Nasal cavity respiratory epithelium epithelial cell of viscerocranial mucosa (primary cell): ENCODE measurements around the gene ANAPC2. TPM values are rescaled to one million over a fixed set of nuclear protein-coding genes. Genes with fewer than 3 reads are reported as not detected.

ENCODE experiments used
- total RNA-seq: library from RNA; depleted of rRNA; stranded (reverse); fragments of >200 nt; gene quantifications from 2 replicates; pipeline ENCODE4 v1.2.3, GENCODE V29; 2014

Gene ANAPC2, protein sequence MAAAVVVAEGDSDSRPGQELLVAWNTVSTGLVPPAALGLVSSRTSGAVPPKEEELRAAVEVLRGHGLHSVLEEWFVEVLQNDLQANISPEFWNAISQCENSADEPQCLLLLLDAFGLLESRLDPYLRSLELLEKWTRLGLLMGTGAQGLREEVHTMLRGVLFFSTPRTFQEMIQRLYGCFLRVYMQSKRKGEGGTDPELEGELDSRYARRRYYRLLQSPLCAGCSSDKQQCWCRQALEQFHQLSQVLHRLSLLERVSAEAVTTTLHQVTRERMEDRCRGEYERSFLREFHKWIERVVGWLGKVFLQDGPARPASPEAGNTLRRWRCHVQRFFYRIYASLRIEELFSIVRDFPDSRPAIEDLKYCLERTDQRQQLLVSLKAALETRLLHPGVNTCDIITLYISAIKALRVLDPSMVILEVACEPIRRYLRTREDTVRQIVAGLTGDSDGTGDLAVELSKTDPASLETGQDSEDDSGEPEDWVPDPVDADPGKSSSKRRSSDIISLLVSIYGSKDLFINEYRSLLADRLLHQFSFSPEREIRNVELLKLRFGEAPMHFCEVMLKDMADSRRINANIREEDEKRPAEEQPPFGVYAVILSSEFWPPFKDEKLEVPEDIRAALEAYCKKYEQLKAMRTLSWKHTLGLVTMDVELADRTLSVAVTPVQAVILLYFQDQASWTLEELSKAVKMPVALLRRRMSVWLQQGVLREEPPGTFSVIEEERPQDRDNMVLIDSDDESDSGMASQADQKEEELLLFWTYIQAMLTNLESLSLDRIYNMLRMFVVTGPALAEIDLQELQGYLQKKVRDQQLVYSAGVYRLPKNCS
- total RNA-seq: 17.4 and 24.1 TPM in 2 replicates

DNA sequence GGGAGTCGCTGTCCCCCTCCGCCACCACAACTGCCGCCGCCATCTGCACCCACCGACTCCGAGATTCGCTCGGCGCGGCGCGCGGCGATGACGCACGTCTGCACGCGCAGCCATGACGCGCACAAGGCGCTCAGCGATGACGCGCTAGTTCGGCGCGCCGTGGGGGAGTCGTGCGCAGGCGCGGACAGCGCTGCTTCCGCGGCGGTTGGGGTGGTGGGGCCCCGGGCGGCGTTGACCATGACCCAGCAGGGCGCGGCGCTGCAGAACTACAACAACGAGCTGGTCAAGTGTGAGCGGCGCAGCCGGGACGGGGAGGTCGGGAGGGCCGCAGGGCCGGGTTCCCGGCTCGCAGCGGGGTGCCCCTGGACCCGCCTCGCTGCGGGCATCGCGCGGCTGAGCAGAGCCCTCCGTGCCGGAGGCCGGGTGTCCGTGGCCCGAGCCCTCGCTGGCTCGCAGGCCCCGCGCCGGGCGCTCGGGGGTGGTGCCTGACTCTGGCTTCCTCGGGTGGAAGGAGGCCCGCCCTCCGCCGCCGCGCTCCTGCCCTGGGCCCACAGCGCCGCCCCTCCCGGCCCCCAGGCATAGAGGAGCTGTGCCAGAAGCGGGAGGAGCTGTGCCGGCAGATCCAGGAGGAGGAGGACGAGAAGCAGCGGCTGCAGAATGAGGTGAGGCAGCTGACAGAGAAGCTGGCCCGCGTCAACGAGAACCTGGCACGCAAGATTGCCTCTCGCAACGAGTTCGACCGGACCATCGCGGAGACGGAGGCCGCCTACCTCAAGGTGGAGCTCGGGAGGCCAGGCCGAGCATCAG lies at the start of gene ANAPC2, which contains the start of gene SSNA1:
ANAPC2 (minus strand) TSS at position 71 of the 807 bp plus-strand sequence; CDS start at position 43, 28 bp downstream.
SSNA1 (plus strand) TSS at position 187 of the 807 bp plus-strand sequence; CDS start at position 238, 51 bp downstream.

DNA sequence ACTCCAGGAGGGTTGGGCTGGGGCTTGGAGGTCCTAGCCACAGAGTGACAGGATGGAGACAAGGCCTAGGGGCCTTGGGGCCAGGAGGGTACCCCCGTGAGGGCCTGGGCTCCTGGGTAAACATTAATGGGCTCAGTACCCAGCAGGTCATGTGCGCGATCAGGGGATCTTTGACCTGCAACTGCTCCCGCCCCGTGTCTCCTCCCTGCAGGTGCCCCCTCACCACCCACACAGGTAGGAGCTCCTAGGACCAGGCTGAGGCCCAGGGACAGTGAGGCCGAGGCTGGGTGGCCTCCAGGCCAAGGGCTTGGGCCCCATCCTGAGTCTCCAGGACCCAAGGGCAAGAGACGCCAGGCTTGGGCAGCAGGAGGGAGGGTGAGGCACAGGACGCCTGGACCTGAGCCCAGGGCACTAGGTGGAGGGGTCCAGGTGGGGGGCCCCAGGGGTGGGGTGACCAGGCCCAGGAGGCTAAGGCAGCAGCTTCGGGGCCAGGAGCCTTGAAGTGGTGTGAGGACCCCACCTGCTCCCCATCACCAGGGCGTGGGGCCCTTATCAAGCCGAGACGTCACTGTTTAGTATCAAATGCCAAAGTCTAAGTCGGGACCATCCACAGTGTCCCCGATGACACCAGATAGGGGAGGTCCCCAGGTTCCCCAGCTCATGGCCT lies 42.5 kb upstream of the ANAPC2 start, which contains the start of gene SLC34A3:
SLC34A3 (plus strand) TSS at position 197 of the 667 bp plus-strand sequence. CDS start 802 bp downstream, outside the sequence.

DNA sequence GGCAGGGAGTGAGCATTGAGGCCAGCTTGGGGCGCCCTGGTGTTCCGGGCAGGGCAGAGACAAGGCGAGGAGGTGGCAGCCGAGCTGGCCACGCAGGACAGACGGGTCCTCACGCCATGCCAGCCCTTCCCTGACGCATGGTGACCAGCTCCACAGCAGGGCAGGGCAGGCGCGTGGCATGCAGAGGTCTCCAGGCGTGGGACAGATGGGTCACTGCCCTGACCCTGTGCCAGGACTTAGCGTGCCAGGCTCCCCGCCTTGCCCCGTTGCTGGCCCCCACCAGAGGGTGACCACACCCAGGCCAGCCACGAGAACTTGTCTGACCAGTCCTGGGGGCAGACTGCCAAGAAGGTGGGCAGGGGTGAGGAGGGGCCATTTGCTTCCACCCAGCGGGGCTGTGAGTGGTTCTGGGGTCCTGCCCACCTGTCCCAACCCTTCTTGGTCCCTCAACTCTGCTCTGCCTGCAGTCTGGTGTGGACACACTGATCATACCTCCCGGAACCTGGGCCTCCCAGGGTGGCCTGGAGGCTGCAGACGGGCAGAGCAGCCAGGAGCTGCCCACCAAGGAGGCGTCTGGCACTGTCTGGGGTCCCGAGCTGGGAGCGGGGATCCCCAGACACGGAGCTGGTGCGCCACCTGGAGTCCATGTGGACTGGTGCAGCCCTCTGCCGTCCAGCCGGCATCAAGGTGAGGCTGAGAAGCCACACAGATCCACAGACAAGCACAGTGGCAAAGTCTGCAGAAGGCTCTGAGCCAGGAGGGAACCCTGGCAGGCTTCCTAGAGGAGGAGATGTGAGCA lies 38.9 kb upstream of the ANAPC2 start, which contains the start of gene RNF224:
RNF224 (plus strand) TSS at position 449 of the 799 bp plus-strand sequence. CDS start 834 bp downstream, outside the sequence.

DNA sequence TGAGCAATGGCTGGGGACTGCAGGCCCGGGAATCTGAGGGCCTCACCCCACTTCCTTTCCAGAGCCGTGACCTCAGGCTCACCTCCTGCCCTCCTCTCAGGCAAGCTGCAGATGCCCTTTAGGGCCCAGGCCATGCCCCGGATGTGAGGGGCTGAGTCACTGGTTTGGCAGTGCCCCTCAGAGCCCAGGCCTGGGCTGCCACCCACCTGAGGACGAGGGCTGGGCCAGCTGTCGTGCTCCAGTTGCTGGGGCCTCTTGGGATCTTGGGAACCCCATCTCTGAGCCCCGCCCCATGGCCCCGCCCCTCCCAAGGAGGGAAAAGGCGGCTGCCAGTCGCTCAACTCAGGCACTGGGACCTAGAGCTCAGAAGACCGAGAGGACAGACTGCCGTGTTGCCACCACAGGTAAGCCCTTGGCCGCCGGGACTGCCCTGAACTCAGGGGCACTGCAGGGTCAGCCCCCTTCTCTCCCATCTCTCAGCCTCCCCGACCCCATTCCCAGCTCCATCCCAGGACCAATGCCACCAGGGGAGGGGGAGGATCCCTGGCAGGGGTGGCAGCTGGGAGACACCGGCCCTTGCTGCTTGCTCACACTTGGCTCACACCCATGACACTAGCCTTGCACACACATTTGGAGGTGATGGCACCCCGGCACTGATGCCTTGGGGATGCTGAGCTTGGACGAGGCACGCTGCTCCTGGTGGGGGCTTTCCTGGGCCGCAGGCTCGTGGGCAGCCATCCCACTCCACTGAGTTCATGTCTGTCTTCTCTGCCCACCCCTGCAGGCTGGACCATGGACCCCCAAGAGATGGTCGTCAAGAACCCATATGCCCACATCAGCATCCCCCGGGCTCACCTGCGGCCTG lies 36.7 kb upstream of the ANAPC2 start, which contains the start of gene CYSRT1:
CYSRT1 (plus strand) TSS at position 345 of the 865 bp plus-strand sequence; CDS start at position 793, 448 bp downstream.

DNA sequence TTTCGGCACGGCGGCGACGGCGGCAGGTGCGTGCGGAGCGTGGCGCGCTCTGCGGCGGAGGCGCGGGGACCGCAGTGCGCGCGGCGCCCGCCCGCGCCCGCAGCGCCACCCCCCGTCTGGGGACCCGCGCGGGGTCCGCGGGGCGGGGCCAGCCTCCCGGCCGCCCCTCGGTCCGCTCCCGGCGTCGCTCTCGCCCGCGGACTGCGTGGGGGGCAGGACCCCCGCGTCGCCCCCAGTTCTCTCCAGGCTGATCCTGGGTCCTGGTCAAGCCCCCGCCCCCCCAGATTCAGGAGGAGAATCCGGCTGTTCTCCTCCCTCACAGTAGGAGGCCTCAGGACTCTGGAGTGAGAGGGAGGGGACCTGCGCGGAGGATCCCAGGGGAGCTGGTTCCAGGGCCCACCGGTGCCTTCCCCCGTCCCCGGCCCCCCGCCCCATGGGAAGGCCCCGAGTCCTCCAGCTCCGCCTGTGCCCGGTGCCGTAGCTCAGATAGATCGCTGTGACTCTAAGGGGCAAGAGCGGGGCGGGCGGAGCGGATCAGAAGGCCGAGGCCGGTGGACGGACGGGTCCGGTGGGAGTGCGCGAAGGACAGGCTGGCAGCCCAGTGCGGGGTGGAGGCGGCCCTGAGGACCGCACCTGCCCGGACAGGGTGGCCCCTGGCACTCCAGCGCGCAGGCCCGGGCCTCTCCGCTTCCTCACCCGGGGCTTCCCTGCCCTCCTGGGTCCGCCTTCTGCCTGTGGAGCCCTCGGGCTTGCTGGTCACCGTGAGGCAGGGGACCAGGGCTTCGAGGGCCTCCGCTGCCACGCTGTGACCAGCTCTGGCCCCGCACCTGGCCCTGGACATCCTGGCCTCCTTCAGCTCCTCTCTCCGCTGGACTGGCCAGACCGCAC lies 34.1 kb upstream of the ANAPC2 start, which contains the start of gene RNF208:
RNF208 (minus strand) TSS at position 51 of the 888 bp plus-strand sequence. CDS start 1,028 bp downstream, outside the sequence.

DNA sequence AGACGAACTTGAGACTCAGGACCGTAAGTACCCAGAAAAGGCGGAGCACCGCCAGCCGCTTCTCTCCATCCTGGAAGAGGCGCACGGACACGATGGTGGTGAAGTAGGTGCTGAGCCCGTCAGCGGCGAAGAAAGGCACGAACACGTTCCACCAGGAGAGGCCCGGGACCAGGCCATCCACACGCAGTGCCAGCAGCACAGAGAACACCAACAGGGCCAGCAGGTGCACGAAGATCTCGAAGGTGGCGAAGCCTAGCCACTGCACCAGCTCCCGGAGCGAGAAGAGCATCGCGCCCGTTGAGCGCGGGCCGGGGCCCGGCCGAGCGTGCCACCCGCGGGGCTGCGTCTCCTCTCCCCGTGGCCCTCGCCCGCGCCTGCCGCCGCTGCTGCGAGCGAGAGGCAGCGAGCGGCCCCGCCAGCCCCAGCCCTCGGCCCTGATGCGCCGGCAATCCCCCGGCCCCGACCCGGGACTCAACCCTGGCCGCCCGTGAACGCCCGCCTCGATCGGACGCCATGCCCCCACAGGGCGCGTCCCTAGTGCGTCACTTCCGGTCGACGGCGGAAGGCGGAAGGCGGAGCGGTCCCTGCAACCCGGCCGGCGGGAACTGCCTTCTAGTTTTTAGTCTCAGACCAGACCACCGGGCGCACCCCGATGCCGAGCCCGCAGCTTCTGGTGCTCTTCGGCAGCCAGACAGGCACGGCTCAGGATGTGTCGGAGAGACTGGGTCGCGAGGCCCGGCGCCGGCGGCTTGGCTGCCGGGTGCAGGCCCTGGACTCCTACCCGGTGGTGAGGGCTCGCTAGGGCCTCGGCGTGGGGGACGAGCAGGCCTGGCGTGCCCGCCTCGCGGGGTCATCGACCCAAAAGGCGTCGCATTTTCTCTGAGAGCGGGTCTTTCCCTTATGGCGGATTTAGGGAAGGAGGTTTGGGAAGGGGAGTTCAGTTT lies 17.0 kb upstream of the ANAPC2 start, which contains the start of the genes NDOR1 and TMEM203:
NDOR1 (plus strand) TSS at position 575 of the 944 bp plus-strand sequence; CDS start at position 653, 78 bp downstream.
TMEM203 (minus strand) TSS at position 523 of the 944 bp plus-strand sequence; CDS start at position 289, 234 bp downstream.

DNA sequence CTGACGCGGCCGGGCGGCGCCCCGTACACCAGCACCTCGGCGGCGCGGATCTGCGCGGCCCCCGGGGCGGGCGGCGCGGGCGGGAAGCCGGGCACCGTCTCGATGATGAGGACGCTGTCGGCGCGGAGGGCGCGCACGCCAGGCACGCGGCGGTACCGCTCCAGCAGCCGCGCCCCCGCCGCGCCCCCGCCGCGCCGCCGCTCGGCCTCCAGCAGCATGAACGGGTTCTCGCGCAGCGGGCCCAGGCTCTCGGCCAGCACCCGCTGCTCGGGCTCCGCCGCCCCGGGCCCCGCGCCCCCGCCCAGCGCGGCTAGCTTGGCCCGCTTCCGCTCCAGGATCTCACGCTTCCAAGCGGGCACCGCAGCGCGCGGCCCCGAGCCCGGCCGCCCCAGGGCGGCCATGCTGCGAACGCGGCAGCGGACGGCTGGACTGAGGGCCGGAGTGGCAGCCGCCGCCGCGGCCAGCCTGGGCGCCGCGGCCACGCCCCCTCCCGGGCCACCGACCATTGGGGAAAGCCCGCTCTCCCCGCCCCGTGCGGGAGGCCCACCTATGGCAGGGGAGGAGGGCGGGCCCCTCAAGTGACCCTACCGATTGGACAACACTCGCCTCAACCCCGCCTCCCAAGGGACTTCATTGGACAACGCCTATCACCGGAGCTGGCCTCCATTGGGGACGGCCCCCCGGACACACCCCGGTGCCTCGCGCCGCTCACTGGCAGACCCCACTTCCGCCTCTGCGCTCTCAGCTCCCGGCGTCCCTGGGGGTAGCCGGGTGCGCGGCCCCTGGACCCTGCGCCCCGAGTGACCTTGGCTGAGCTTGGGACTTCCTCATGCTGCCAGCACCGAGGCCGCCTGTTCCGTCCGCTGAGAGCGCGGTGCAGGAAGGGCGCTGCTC lies 12.2 kb upstream of the ANAPC2 start, which contains the start of gene TPRN:
TPRN (minus strand) TSS at position 431 of the 894 bp plus-strand sequence; CDS start at position 401, 30 bp downstream.

DNA sequence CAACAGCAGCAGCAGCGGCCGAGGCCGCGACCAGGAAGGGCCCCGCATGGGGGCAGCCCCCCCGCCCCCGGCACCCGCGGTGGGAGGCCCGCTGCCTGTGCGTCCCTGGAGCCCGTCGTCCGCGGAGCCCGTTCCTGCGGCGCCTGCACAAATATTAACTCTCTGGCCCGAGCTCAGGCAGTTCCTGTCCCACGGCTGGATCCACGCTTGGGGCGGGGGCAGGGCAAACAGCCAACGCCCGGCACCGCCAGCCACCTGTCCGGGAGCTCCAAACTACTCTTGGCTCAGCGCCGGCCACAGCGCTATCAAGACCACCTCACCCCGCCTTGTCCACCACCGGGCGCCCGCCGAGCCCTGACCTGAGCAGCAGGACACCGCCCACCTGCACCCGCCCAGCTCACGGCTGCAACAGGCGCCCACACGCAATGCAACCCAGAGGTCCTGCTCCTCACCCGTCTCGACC lies 18.4 kb downstream of the ANAPC2 start, which contains the start of gene LRRC26:
LRRC26 (minus strand) TSS at position 156 of the 463 bp plus-strand sequence; CDS start at position 48, 108 bp downstream.

DNA sequence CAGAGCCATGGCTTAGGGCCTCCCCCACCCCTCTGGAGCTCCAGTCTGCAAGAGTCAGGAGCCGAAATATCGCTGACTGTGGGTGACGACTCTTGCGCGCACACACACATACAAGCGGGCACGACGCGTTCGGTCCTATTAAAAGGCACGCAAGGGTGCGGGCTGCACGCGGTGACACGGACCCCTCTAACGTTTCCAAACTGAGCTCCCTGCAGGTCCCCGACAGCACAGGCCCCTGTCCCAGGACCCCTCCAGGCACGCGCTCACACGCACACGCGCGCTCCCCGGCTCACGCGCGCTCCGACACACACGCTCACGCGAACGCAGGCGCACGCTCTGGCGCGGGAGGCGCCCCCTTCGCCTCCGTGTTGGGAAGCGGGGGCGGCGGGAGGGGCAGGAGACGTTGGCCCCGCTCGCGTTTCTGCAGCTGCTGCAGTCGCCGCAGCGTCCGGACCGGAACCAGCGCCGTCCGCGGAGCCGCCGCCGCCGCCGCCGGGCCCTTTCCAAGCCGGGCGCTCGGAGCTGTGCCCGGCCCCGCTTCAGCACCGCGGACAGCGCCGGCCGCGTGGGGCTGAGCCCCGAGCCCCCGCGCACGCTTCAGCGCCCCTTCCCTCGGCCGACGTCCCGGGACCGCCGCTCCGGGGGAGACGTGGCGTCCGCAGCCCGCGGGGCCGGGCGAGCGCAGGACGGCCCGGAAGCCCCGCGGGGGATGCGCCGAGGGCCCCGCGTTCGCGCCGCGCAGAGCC lies 49.5 kb downstream of the ANAPC2 start, which contains the start of gene GRIN1:
GRIN1 (plus strand) TSS at position 433 of the 746 bp plus-strand sequence. CDS start 333 bp downstream, outside the sequence.

Other genes with a start within 250 kb of the ANAPC2 start
- gene FBXW5, start 243.8 kb downstream of the ANAPC2 start, total RNA-seq: 107 and 164 TPM in 2 replicates
- gene C8G, start 243.3 kb downstream of the ANAPC2 start, total RNA-seq: 0.28 TPM in 1 of 2 replicates, not detected in the other
- gene LCN12, start 236.3 kb downstream of the ANAPC2 start, total RNA-seq: 0.34 TPM in 1 of 2 replicates, not detected in the other
- gene PTGDS, start 211.1 kb downstream of the ANAPC2 start, total RNA-seq: not detected in 2 replicates
- not detected in 2 replicates for gene LCNL1, start 205.6 kb downstream of the ANAPC2 start, total RNA-seq
- gene PAXX, start 196.1 kb downstream of the ANAPC2 start, total RNA-seq: 7.8 and 9.9 TPM in 2 replicates
- gene CLIC3, start 192.0 kb downstream of the ANAPC2 start, total RNA-seq: 4.4 and 6.7 TPM in 2 replicates
- gene ABCA2, start 160.3 kb downstream of the ANAPC2 start, total RNA-seq: 4.1 and 48.2 TPM in 2 replicates
- not detected in 2 replicates for gene FUT7, start 156.5 kb downstream of the ANAPC2 start, total RNA-seq
- gene NPDC1, start 142.4 kb downstream of the ANAPC2 start, total RNA-seq: 3.8 and 16.7 TPM in 2 replicates
- gene ENTPD2, start 134.5 kb downstream of the ANAPC2 start, total RNA-seq: 1.8 and 3.1 TPM in 2 replicates
- 0.85 and 2.1 TPM in 2 replicates for gene SAPCD2, start 118.0 kb downstream of the ANAPC2 start, total RNA-seq
- 4.8 and 6.3 TPM in 2 replicates for gene UAP1L1, start 111.0 kb downstream of the ANAPC2 start, total RNA-seq
- 62.5 and 67.1 TPM in 2 replicates for gene MAN1B1, start 101.6 kb downstream of the ANAPC2 start, total RNA-seq
- 62.2 and 81.7 TPM in 2 replicates for gene DPP7, start 73.8 kb downstream of the ANAPC2 start, total RNA-seq
- 0.57 and 1.0 TPM in 2 replicates for gene GRIN1, start 49.4 kb downstream of the ANAPC2 start, total RNA-seq
- gene LRRC26, start 18.5 kb downstream of the ANAPC2 start, total RNA-seq: 2.1 TPM in 1 of 2 replicates, not detected in the other
- not detected in 2 replicates for gene TMEM210, start 16.5 kb downstream of the ANAPC2 start, total RNA-seq
- gene SSNA1, start 116 bp upstream of the ANAPC2 start, total RNA-seq: 46.5 and 57.4 TPM in 2 replicates
- 3.6 and 4.8 TPM in 2 replicates for gene TPRN, start 12.2 kb upstream of the ANAPC2 start, total RNA-seq
- 33.0 and 38.3 TPM in 2 replicates for gene TMEM203, start 17.1 kb upstream of the ANAPC2 start, total RNA-seq
- 5.8 and 7.3 TPM in 2 replicates for gene NDOR1, start 17.1 kb upstream of the ANAPC2 start, total RNA-seq
- gene RNF208, start 33.7 kb upstream of the ANAPC2 start, total RNA-seq: 0.34 and 0.78 TPM in 2 replicates
- 1.6 and 3.8 TPM in 2 replicates for gene CYSRT1, start 36.6 kb upstream of the ANAPC2 start, total RNA-seq
- gene RNF224, start 38.9 kb upstream of the ANAPC2 start, total RNA-seq: under 0.01 and 0.28 TPM in 2 replicates
- gene SLC34A3, start 42.3 kb upstream of the ANAPC2 start, total RNA-seq: under 0.01 TPM in 1 of 2 replicates, not detected in the other
- gene TUBB4B, start 52.7 kb upstream of the ANAPC2 start, total RNA-seq: 97.1 and 124 TPM in 2 replicates
- not detected in 2 replicates for gene STPG3, start 62.7 kb upstream of the ANAPC2 start, total RNA-seq
- gene NELFB, start 66.8 kb upstream of the ANAPC2 start, total RNA-seq: 54.0 and 66.1 TPM in 2 replicates
- 14.7 and 34.9 TPM in 2 replicates for gene TOR4A, start 89.2 kb upstream of the ANAPC2 start, total RNA-seq
- 6.2 and 23.3 TPM in 2 replicates for gene NRARP, start 113.7 kb upstream of the ANAPC2 start, total RNA-seq
- 6.5 and 10.6 TPM in 2 replicates for gene EXD3, start 234.6 kb upstream of the ANAPC2 start, total RNA-seq
- gene NOXA1, start 234.8 kb upstream of the ANAPC2 start, total RNA-seq: 0.68 and 3.3 TPM in 2 replicates